MV-4-11 (cell line): Measurements from ENCODE around the gene POLD2.

Experiments used
- DNase-seq: peaks from one replicate; lab custom pipeline; 2025; lab: John Stamatoyannopoulos, UW

The POLD2 gene

DNA sequence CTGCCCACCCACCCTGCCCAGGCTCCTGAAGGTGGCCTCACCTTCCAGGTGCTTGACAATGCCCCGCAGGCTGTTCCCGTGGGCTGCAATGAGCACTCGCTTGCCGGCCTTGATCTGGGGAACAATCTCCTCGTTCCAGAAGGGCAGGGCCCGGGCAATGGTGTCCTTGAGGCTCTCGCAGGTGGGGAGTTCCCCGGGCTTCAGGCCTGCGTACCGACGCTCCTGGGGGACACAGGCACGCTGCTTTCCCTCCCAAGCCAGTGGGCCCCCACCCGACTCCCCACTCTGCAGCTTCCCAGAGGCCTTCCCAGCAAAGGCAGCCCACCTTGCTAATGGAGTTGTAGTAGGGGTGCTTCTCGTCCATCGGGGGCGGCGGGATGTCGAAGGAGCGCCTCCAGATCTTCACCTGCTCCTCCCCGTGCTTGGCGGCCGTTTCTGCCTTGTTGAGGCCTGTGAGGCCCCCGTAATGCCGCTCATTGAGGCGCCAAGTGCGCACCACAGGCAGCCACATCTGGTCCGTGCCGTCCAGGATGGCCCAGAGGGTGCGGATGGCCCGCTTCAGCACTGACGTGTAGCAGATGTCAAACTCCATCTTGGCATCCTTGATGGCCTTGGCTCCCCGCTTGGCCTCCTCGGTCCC is 58.4 kb downstream of the POLD2 start:
- DNase-seq: no peak
